SU-DHL-6 (cell line): Measurements from ENCODE around the gene TRIM54.

Experiments used
- H2AFZ ChIP-seq: fragments of 200-600 bp; sonication (generic); 2 replicates; pipeline ENCODE4 v1.6.1; 2014; ENCODE audit warnings: low read depth, mild to moderate bottlenecking, moderate library complexity, mixed read lengths, antibody characterized with exemption, low read length; ENCODE audit not compliant: severe bottlenecking
- H3F3A ChIP-seq: fragments of 200-600 bp; shearing (Covaris generic); 2 replicates; pipeline ENCODE4 v1.6.0; 2016; ENCODE audit warnings: antibody characterized with exemption, mild to moderate bottlenecking; ENCODE audit not compliant: insufficient read depth
- H3K27ac ChIP-seq: fragments of 200-600 bp; sonication (generic); 2 replicates; pipeline ENCODE4 v1.5.1; 2016; ENCODE audit warnings: low read depth, mild to moderate bottlenecking, low read length, moderate library complexity, mixed read lengths
- H3K27me3 ChIP-seq: fragments of 200-600 bp; sonication (generic), shearing (Covaris generic); 2 replicates; pipeline ENCODE4 v1.6.0; 2014; ENCODE audit warnings: mild to moderate bottlenecking, low read length
- H3K36me3 ChIP-seq: fragments of 200-600 bp; sonication (generic); 2 replicates; pipeline ENCODE4 v1.6.1; 2014; ENCODE audit warnings: mild to moderate bottlenecking, low read length, mixed read lengths
- H3K4me2 ChIP-seq: fragments of 300-600, 200-600 bp; shearing (Covaris generic), sonication (generic); 2 replicates; pipeline ENCODE4 v1.6.0; 2014; ENCODE audit warnings: low read length, low read depth, mild to moderate bottlenecking; ENCODE audit not compliant: poor library complexity, severe bottlenecking
- H3K4me3 ChIP-seq: fragments of 200-600 bp; sonication (generic); 2 replicates; pipeline ENCODE4 v1.5.1; 2014; ENCODE audit warnings: antibody characterized with exemption, low read length, mild to moderate bottlenecking, mixed read lengths; ENCODE audit not compliant: insufficient read depth, poor library complexity, severe bottlenecking
- H3K79me2 ChIP-seq: fragments of 200-600 bp; sonication (generic); 2 replicates; pipeline ENCODE4 v1.6.1; 2014; ENCODE audit warnings: mild to moderate bottlenecking, low read length, moderate library complexity; ENCODE audit not compliant: insufficient read depth
- H3K9ac ChIP-seq: fragments of 200-600 bp; sonication (generic); 2 replicates; pipeline ENCODE4 v1.7.0; 2014; ENCODE audit warnings: mild to moderate bottlenecking, low read length
- H3K9me2 ChIP-seq: fragments of 200-600 bp; sonication (generic); replicated peaks from 2 replicates; pipeline ENCODE4 v1.6.1; 2014; ENCODE audit warnings: low read length; ENCODE audit not compliant: insufficient read depth
- H3K9me3 ChIP-seq: fragments of 200-600 bp; sonication (generic); 2 replicates; pipeline ENCODE4 v1.6.1; 2014; ENCODE audit warnings: low read length, mixed read lengths; ENCODE audit not compliant: insufficient read depth
- H4K20me1 ChIP-seq: fragments of 200-600 bp; sonication (generic); 2 replicates; pipeline ENCODE4 v1.6.1; 2014; ENCODE audit warnings: low read depth, mild to moderate bottlenecking, antibody characterized with exemption, low read length, moderate library complexity, mixed read lengths
- EZH2phosphoT487 ChIP-seq: fragments of 200-600 bp; sonication (generic), shearing (Covaris generic); conservative IDR thresholded peaks from 2 replicates; pipeline ENCODE4 v1.6.1; 2018; ENCODE audit warnings: mild to moderate bottlenecking, antibody characterized with exemption, low read length, moderate library complexity, mixed read lengths
- TF ChIP-seq, protein P1 (sequence below): fragments of 200-600 bp; sonication (generic); IDR thresholded peaks from one replicate; pipeline ENCODE4 v1.5.1; 2017; ENCODE audit warnings: antibody characterized with exemption, mild to moderate bottlenecking, low read length, moderate library complexity; ENCODE audit not compliant: insufficient read depth, poor library complexity, severe bottlenecking

The TRIM54 gene

DNA sequence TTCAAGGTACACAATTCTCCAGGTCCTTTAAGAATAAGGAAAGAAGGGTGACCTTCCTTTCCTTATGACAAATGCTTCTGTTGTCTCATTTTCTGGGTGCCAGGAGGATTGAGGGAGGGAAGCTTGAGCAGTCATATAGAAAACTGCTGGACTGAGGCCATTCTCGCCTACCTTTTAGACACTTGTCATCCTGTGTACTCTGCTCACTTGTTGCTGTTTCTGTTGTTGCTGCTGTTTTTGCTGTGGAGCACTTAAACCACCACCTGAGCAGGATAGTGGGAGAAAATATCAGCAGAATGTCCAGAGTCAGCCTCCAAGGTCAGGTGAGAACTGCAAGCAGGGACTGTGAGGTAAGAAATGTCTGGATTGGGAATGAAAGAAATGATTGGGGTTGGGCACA, 4.2 kb upstream of the TRIM54 start:
- H3K9ac ChIP-seq: no peak overlapping the region
- H3F3A ChIP-seq: no peaks in the 10 kb centered on the region
- H4K20me1 ChIP-seq: no peaks in the 10 kb centered on the region
- H3K9me3 ChIP-seq: no peaks in the 10 kb centered on the region
- H3K4me2 ChIP-seq: no peak overlapping the region
- TF ChIP-seq, protein P1, sequence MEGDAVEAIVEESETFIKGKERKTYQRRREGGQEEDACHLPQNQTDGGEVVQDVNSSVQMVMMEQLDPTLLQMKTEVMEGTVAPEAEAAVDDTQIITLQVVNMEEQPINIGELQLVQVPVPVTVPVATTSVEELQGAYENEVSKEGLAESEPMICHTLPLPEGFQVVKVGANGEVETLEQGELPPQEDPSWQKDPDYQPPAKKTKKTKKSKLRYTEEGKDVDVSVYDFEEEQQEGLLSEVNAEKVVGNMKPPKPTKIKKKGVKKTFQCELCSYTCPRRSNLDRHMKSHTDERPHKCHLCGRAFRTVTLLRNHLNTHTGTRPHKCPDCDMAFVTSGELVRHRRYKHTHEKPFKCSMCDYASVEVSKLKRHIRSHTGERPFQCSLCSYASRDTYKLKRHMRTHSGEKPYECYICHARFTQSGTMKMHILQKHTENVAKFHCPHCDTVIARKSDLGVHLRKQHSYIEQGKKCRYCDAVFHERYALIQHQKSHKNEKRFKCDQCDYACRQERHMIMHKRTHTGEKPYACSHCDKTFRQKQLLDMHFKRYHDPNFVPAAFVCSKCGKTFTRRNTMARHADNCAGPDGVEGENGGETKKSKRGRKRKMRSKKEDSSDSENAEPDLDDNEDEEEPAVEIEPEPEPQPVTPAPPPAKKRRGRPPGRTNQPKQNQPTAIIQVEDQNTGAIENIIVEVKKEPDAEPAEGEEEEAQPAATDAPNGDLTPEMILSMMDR: no peak
- no peak for TF ChIP-seq EZH2phosphoT487
- no peaks in the 10 kb centered on the region for H3K27me3 ChIP-seq
- no peaks in the 10 kb centered on the region for H3K9me2 ChIP-seq
- H2AFZ ChIP-seq: no peak overlapping the region
- no peak overlapping the region for H3K27ac ChIP-seq
- no peaks in the 10 kb centered on the region for H3K79me2 ChIP-seq
- H3K4me3 ChIP-seq: no peak overlapping the region
- H3K36me3 ChIP-seq: no peaks in the 10 kb centered on the region

DNA sequence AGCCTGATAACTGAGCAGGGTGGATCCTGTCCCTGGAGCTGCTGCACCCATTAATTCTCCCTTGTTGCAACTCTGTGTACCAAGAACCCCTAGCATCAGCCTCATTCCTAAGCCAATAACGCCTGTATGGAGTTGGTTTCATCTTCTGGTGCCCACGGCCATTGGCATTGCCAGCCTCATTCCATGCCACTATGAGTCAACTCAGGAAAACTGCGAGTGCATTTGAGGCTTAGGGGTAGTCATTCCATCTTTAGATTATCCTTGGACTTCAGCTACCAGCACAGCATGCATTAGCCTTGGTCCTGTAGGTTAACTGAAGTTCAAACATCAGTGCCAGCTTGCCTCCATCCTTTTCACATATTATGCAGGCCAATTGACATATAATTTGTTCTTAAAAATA, 1.4 kb upstream of the TRIM54 start:
- no peak overlapping the region for H3K4me3 ChIP-seq
- no peaks in the 10 kb centered on the region for H3K36me3 ChIP-seq
- no peaks in the 10 kb centered on the region for H3K27me3 ChIP-seq
- H2AFZ ChIP-seq: no peak overlapping the region
- H3K79me2 ChIP-seq: no peaks in the 10 kb centered on the region
- H3K9me2 ChIP-seq: no peaks in the 10 kb centered on the region
- TF ChIP-seq, protein P1: no peak
- no peak for TF ChIP-seq EZH2phosphoT487
- no peak overlapping the region for H3K9ac ChIP-seq
- no peaks in the 10 kb centered on the region for H3F3A ChIP-seq
- H4K20me1 ChIP-seq: no peaks in the 10 kb centered on the region
- no peak overlapping the region for H3K4me2 ChIP-seq
- H3K9me3 ChIP-seq: no peaks in the 10 kb centered on the region
- no peak overlapping the region for H3K27ac ChIP-seq

GRCh38 chr2:27281442-27281841, 787 bp upstream of the TRIM54 start:
- Histone ChIP-seq H3K27ac (no peak overlapping the region), H4K20me1 (no peaks in the 10 kb centered on the region), H3F3A (no peaks in the 10 kb centered on the region), H3K4me3 (no peak overlapping the region), H2AFZ (no peak overlapping the region), H3K9me2 (no peaks in the 10 kb centered on the region), H3K9ac (no peak overlapping the region), H3K36me3 (no peaks in the 10 kb centered on the region), H3K9me3 (no peaks in the 10 kb centered on the region), H3K4me2 (no peak overlapping the region), H3K27me3 (no peaks in the 10 kb centered on the region), H3K79me2 (no peaks in the 10 kb centered on the region)
- TF ChIP-seq, protein P1: no peak
- no peak for TF ChIP-seq EZH2phosphoT487
